Measurements from ENCODE around the gene CEP68.

CEP68 gene

GRCh38 chr2:65057391-65058052 is 1.3 kb downstream of the CEP68 start:
- no peak for FAIRE-seq
- no peak for DNase-seq (ENCODE audit: insufficient read length, low spot score)
- TF ChIP-seq POLR2A (IDR thresholded peaks at IDR 0.05; ENCODE audit: low read depth, low read length) = no peak

- FAIRE-seq = no peak
- no peak for TF ChIP-seq POLR2A (IDR thresholded peaks at IDR 0.05; ENCODE audit: low read depth, low read length)
- no peak for DNase-seq (ENCODE audit: insufficient read length, low spot score)
Measured at GRCh38 chr2:65059071-65059470, 2.9 kb downstream of the CEP68 start.

GRCh38 chr2:65061146-65061909 is 5.1 kb downstream of the CEP68 start:
- DNase-seq (ENCODE audit: insufficient read length, low spot score) (no peak), FAIRE-seq (no peak)
- TF ChIP-seq POLR2A (IDR thresholded peaks at IDR 0.05; ENCODE audit: low read depth, low read length) = no peak

- TF ChIP-seq POLR2A (IDR thresholded peaks at IDR 0.05; ENCODE audit: low read depth, low read length) = no peak
- DNase-seq (ENCODE audit: insufficient read length, low spot score) (no peak), FAIRE-seq (no peak)
Measured at GRCh38 chr2:65061910-65062339, 5.7 kb downstream of the CEP68 start.

- FAIRE-seq (no peak), DNase-seq (ENCODE audit: insufficient read length, low spot score) (no peak)
- no peak for TF ChIP-seq POLR2A (IDR thresholded peaks at IDR 0.05; ENCODE audit: low read depth, low read length)
Measured at GRCh38 chr2:65062843-65063825, 6.9 kb downstream of the CEP68 start.

GRCh38 chr2:65064728-65065552 is 8.7 kb downstream of the CEP68 start:
- peak; percentile 30 for FAIRE-seq
- peak; percentile 49 for DNase-seq (ENCODE audit: insufficient read length, low spot score)

GRCh38 chr2:65067806-65068553 is 11.8 kb downstream of the CEP68 start:
- TF ChIP-seq POLR2A (IDR thresholded peaks at IDR 0.05; ENCODE audit: low read depth, low read length) = no peak
- FAIRE-seq = no peak
- no peak for DNase-seq (ENCODE audit: insufficient read length, low spot score)

More at GRCh38 chr2:65064728-65065552, 8.7 kb downstream of the CEP68 start:
- TF ChIP-seq POLR2A (IDR thresholded peaks at IDR 0.05; ENCODE audit: low read depth, low read length) = no peak

- DNase-seq (ENCODE audit: insufficient read length, low spot score) = no peak
Measured at GRCh38 chr2:65069439-65069824, 13.2 kb downstream of the CEP68 start.

GRCh38 chr2:65070172-65070830 is 14.1 kb downstream of the CEP68 start:
- DNase-seq (ENCODE audit: insufficient read length, low spot score) (peak; percentile 34), FAIRE-seq (no peak)
- no peak for TF ChIP-seq POLR2A (IDR thresholded peaks at IDR 0.05; ENCODE audit: low read depth, low read length)

More at GRCh38 chr2:65069439-65069824, 13.2 kb downstream of the CEP68 start:
- TF ChIP-seq POLR2A (IDR thresholded peaks at IDR 0.05; ENCODE audit: low read depth, low read length) = no peak
- FAIRE-seq = no peak

GRCh38 chr2:65070856-65071255 is 14.6 kb downstream of the CEP68 start:
- FAIRE-seq (no peak), DNase-seq (ENCODE audit: insufficient read length, low spot score) (no peak)
- TF ChIP-seq POLR2A (IDR thresholded peaks at IDR 0.05; ENCODE audit: low read depth, low read length) = no peak

- no peak for TF ChIP-seq POLR2A (IDR thresholded peaks at IDR 0.05; ENCODE audit: low read depth, low read length)
- FAIRE-seq (no peak), DNase-seq (ENCODE audit: insufficient read length, low spot score) (no peak)
Measured at GRCh38 chr2:65071499-65072180, 15.4 kb downstream of the CEP68 start.

Measured in H54 (cell line).